Sigmoid colon (tissue), 7 donors: ENCODE data around the gene SV2B. TPM values are rescaled to one million over a fixed set of nuclear protein-coding genes. Genes with fewer than 3 reads are reported as not detected.

ENCODE experiments used
- DNase-seq: peaks from one replicate; pipeline ENCODE4 v3.0.0-alpha.2; 2019
- H3K27ac ChIP-seq, 4 donors: fragments of 200-600 bp; sonication (generic); one replicate each; pipeline ENCODE4 v1.5.1; 2016 to 2019; ENCODE audit warnings: mild to moderate bottlenecking in 1 of 4
- H3K27me3 ChIP-seq, 3 donors: fragments of 200-600 bp; sonication (generic); one replicate each; pipeline ENCODE4 v1.5.1; 2019; ENCODE audit warnings: mild to moderate bottlenecking in 1 of 3
- H3K36me3 ChIP-seq, 4 donors: fragments of 200-600 bp; sonication (generic); one replicate each; pipeline ENCODE4 v1.5.1; 2016 to 2019
- H3K4me1 ChIP-seq, 4 donors: fragments of 200-600 bp; sonication (generic); one replicate each; pipeline ENCODE4 v1.5.1; 2017 to 2019
- H3K4me3 ChIP-seq, 4 donors: fragments of 200-600 bp; sonication (generic); one replicate each; pipeline ENCODE4 v1.5.1; 2017 to 2019; ENCODE audit warnings: mild to moderate bottlenecking in 2 of 4, moderate library complexity in 1 of 4
- H3K9me3 ChIP-seq, 4 donors: fragments of 200-600 bp in 3 of 4; sonication (generic) in 3 of 4; one replicate each; pipeline versions ENCODE4 v1.5.1 to v1.6.1; 2013 to 2019
- EP300 ChIP-seq, 4 donors: sonication (generic); formaldehyde crosslinking; IDR thresholded peaks; one replicate each; pipeline ENCODE4 v1.6.1; 2017; ENCODE audit warnings: antibody characterized with exemption in 4 of 4
- POLR2A ChIP-seq, 2 donors: fragments of 450-650 bp; IDR thresholded peaks; one replicate each; pipeline ENCODE4 v1.6.1; 2016; ENCODE audit warnings: antibody characterized with exemption in 2 of 2, mild to moderate bottlenecking in 2 of 2, moderate library complexity in 2 of 2
- POLR2AphosphoS5 ChIP-seq, 4 donors: sonication (generic); formaldehyde crosslinking; IDR thresholded peaks; one replicate each; pipeline ENCODE4 v1.6.1; 2017; ENCODE audit warnings: antibody characterized with exemption in 4 of 4
- WGBS, 2 donors: extraction: QIAGEN DNeasy Blood & Tissue Kit; methylation state at CpG; one replicate each; pipeline ENCODE4 v1.1.7; 2013; 5-methylcytosine and 5-hydroxymethylcytosine counted together
- intact Hi-C: fragments of 100-400 bp; cut with DNase I; formaldehyde crosslinking; loops from one replicate; pipeline ENCODE4 v1.15.1; 2023
- polyA plus RNA-seq, 3 donors: library from polyadenylated mRNA; stranded (reverse); fragments of 200-250 nt; gene quantifications; one replicate each; pipeline ENCODE4 v1.2.3, GENCODE V29; 2013
- total RNA-seq, 4 donors: library from RNA; depleted of rRNA; stranded (reverse); fragments of >200 nt; gene quantifications; one replicate each; pipeline ENCODE4 v1.1.0, GENCODE V29; 2016
- TF ChIP-seq, protein P1 (sequence below), 4 experiments: fragments of 450-650 bp in 3 of 4; fragments of 200-600 bp in 1 of 4; IDR thresholded peaks; one replicate each; pipeline ENCODE4 v1.5.1; 2016 to 2019; ENCODE audit warnings: antibody characterized with exemption in 4 of 4, mild to moderate bottlenecking in 3 of 4, moderate library complexity in 2 of 4
- donor health status: healthy with polysubstance abuse.
- donor health status: Bipolar disorder and iron deficiency.
- donor health status: healthy.

SV2B gene
- total and polyA plus RNA-seq, 7 donors = 2.0 to 5.0 (median 3.1) TPM; not detected in 2

DNA sequence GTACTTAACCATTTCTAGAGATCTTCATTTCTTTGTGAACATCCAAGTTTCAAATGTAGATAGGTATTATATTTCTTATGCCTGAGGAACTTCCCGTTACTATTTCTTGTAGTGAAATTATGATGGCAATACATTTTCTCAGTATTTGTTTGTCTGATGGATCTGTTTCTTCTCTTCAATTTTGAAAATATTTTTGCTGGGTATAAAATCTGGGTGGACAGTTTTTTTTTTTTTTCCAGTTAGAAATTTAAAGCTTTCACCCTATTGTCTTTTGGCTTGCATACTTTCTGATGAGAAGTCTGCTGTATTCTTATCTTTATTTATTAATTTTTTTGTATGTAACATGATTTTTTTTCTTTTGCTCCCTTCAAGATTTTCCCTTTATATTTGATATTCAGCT, 175.8 kb downstream of the SV2B start:
- H3K27ac ChIP-seq = no peak overlapping the region
- WGBS, 2 donors = 97 to 99% methylated on average over 1 of the region's 1 CpG
- H3K4me1 ChIP-seq = no peaks in the 10 kb centered on the region
- no peak for DNase-seq
- H3K27me3 ChIP-seq = peaks cover 0 to 4% (median 3%) of the 10 kb centered on the region in 3 donors
- TF ChIP-seq, protein P1, sequence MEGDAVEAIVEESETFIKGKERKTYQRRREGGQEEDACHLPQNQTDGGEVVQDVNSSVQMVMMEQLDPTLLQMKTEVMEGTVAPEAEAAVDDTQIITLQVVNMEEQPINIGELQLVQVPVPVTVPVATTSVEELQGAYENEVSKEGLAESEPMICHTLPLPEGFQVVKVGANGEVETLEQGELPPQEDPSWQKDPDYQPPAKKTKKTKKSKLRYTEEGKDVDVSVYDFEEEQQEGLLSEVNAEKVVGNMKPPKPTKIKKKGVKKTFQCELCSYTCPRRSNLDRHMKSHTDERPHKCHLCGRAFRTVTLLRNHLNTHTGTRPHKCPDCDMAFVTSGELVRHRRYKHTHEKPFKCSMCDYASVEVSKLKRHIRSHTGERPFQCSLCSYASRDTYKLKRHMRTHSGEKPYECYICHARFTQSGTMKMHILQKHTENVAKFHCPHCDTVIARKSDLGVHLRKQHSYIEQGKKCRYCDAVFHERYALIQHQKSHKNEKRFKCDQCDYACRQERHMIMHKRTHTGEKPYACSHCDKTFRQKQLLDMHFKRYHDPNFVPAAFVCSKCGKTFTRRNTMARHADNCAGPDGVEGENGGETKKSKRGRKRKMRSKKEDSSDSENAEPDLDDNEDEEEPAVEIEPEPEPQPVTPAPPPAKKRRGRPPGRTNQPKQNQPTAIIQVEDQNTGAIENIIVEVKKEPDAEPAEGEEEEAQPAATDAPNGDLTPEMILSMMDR (IDR thresholded peaks at IDR 0.05) = no peak
- TF ChIP-seq EP300 (IDR thresholded peaks at IDR 0.05) = no peak
- TF ChIP-seq POLR2A (IDR thresholded peaks at IDR 0.05) = no peak
- TF ChIP-seq POLR2AphosphoS5 (IDR thresholded peaks at IDR 0.05) = no peak
- intact Hi-C loops = no loop called here
- H3K4me3 ChIP-seq = no peak overlapping the region
- H3K9me3 ChIP-seq = no peaks in the 10 kb centered on the region
- no peaks in the 10 kb centered on the region for H3K36me3 ChIP-seq

DNA sequence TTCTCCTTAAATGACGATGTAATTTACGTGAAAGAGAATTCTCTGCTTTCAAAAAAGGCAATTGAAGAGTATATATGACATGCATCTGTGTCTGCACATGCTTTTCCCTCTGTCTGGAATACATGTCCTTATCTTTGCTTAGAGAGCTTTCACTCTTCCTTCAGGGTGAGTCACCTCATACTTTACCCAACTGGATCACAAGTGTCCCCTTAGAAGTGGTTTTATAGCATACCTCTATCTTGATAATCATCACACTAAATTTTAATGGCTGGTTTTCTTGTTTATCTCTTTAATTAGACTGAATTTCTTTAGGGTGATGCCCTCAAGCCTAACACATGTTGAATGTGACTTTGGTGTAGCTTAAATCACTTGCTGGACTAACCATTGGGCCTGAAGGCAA, 178.9 kb downstream of the SV2B start:
- no peak for DNase-seq
- H3K4me1 ChIP-seq = peaks cover 0 to 11% (median 2%) of the 10 kb centered on the region in 4 donors
- no peaks in the 10 kb centered on the region for H3K36me3 ChIP-seq
- H3K4me3 ChIP-seq = no peak overlapping the region
- 90 to 95% methylated on average over 2 of the region's 2 CpGs for WGBS, 2 donors
- intact Hi-C loops = no loop called here
- H3K27ac ChIP-seq = no peak overlapping the region
- H3K9me3 ChIP-seq = no peaks in the 10 kb centered on the region
- peaks cover 0 to 3% (median 0%) of the 10 kb centered on the region in 3 donors for H3K27me3 ChIP-seq
- TF ChIP-seq EP300 (IDR thresholded peaks at IDR 0.05) = no peak
- TF ChIP-seq, protein P1 (IDR thresholded peaks at IDR 0.05) = no peak

DNA sequence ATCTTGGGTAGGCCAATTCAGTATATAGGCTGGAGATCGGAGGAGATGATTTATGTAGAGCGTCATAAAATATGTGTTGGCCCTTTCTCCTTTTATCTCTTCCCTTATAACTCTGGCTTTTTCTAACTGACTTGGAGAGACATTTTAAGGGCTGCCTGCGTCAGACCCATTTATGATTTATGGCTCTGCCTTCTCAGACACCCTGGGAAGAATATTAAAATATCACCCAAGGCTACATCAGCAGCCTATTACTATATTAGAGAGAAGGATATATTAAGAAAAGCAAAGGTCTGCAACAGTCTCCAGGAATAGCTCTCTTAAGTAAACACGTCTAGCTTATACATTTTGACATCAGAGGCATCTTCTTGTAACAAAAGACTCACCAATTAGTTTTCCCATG, 179.4 kb downstream of the SV2B start:
- Histone ChIP-seq H3K4me3 (no peak overlapping the region), H3K9me3 (no peaks in the 10 kb centered on the region), H3K27me3 (peaks cover 0 to 3% (median 0%) of the 10 kb centered on the region in 3 donors), H3K27ac (no peak overlapping the region), H3K4me1 (peaks cover 0 to 11% (median 2%) of the 10 kb centered on the region in 4 donors), H3K36me3 (no peaks in the 10 kb centered on the region)
- intact Hi-C loops = no loop called here
- WGBS, 2 donors = 84% methylated on average over 4 of the region's 4 CpGs
- DNase-seq = no peak
- TF ChIP-seq POLR2AphosphoS5 (IDR thresholded peaks at IDR 0.05) = peak in 1 of 4 donors; percentile 45
- TF ChIP-seq POLR2A (IDR thresholded peaks at IDR 0.05) = no peak

DNA sequence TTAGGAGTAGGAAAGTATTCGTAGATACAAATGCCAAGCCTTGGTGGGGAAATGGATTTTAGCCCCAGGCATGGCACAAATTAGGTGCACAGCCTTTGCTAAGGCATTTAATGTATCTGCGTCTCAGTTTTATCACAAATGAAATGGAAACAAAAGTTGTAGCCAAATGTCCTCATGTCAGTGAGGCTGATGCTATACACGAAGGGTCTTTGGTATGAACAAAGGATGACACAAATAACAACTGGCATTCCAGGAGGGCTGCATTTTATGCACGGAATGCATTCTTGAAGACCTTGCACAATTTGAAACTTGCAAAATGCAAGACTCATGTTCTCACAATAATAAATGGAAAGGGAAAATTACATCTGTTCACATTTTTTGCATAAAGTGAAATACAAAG, 181.9 kb downstream of the SV2B start:
- peaks cover 0 to 11% (median 2%) of the 10 kb centered on the region in 4 donors for H3K4me1 ChIP-seq
- no peaks in the 10 kb centered on the region for H3K27me3 ChIP-seq
- no peak for DNase-seq
- H3K4me3 ChIP-seq = no peak overlapping the region
- no peak for TF ChIP-seq POLR2A (IDR thresholded peaks at IDR 0.05)
- TF ChIP-seq, protein P1 (IDR thresholded peaks at IDR 0.05) = no peak
- TF ChIP-seq POLR2AphosphoS5 (IDR thresholded peaks at IDR 0.05) = no peak
- TF ChIP-seq EP300 (IDR thresholded peaks at IDR 0.05) = no peak
- intact Hi-C loops = no loop called here
- no peaks in the 10 kb centered on the region for H3K9me3 ChIP-seq
- WGBS, 2 donors = 86 to 87% methylated on average over 4 of the region's 4 CpGs
- no peak overlapping the region for H3K27ac ChIP-seq
- H3K36me3 ChIP-seq = no peaks in the 10 kb centered on the region

DNA sequence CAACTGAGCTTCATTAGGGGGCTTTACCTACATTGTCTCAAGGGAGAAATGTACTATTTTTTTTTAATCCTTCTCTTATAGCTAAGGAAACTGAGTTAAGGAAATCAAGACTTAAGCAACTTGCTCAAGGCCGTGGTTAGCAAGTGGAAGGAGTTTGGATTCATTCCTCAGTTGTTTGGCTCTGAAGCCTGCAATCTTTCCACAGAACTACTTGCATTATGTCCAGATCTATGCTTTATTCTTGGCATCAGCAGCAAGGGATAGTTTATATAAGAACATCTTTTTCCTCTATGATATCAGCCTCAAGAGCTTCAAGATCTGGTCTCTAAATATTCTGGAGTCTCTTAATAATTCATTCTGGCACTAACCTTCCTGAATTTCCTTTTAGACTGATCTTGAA, 182.4 kb downstream of the SV2B start:
- WGBS, 2 donors = 57 to 83% methylated on average over 1 of the region's 1 CpG
- intact Hi-C loops = no loop called here
- no peaks in the 10 kb centered on the region for H3K36me3 ChIP-seq
- no peak overlapping the region for H3K4me3 ChIP-seq
- no peak for TF ChIP-seq POLR2AphosphoS5 (IDR thresholded peaks at IDR 0.05)
- TF ChIP-seq EP300 (IDR thresholded peaks at IDR 0.05) = no peak
- TF ChIP-seq, protein P1 (IDR thresholded peaks at IDR 0.05) = no peak
- no peak for TF ChIP-seq POLR2A (IDR thresholded peaks at IDR 0.05)
- DNase-seq = no peak
- H3K27ac ChIP-seq = no peak overlapping the region
- no peaks in the 10 kb centered on the region for H3K9me3 ChIP-seq
- H3K27me3 ChIP-seq = no peaks in the 10 kb centered on the region
- H3K4me1 ChIP-seq = peaks cover 0 to 11% (median 2%) of the 10 kb centered on the region in 4 donors
